Vagina (tissue), 2 donors: ENCODE measurements around the gene PTPA.
"Not testable (repeated sequence)": the region's sequence is repeated elsewhere in the genome, so short reads cannot be mapped to it uniquely, and the experiment has no call there.

ENCODE experiments used
- POLR2A ChIP-seq, 2 donors: fragments of 450-650 bp; IDR thresholded peaks; one replicate each; pipeline ENCODE4 v1.6.1; 2017; ENCODE audit warnings: antibody characterized with exemption in 2 of 2, mild to moderate bottlenecking in 2 of 2, moderate library complexity in 2 of 2
- POLR2AphosphoS5 ChIP-seq, 2 donors: sonication (generic); formaldehyde crosslinking; IDR thresholded peaks; one replicate each; pipeline ENCODE4 v1.9.0; 2017; ENCODE audit warnings: antibody characterized with exemption in 2 of 2, mild to moderate bottlenecking in 2 of 2, low read depth in 1 of 2; ENCODE audit not compliant: insufficient read depth in 1 of 2
- TF ChIP-seq, protein P1 (sequence below), 3 experiments: fragments of 450-650 bp in 2 of 3; fragments of 200-600 bp in 1 of 3; sonication (generic) in 1 of 3; IDR thresholded peaks; one replicate each; pipeline ENCODE4 v1.5.1; 2017 to 2019; ENCODE audit warnings: antibody characterized with exemption in 3 of 3, mild to moderate bottlenecking in 2 of 3, moderate library complexity in 2 of 3

DNA sequence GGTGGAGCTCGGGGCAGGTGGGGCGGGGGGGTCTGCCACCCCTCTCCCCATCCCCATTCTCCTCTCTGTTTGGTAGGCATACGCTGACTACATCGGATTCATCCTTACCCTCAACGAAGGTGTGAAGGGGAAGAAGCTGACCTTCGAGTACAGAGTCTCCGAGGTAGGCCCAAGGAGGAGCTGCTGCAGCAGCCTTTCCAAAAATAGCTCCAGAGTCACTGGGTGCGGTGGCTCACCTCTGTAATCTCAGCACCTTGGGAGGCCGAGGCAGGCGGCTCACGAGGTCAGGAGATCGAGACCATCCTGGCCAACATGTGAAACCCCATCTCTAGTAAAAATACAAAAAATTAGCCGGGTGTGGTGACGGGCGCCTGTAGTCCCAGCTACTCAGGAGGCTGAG is 11.8 kb downstream of the PTPA start:
- TF ChIP-seq, protein P1, sequence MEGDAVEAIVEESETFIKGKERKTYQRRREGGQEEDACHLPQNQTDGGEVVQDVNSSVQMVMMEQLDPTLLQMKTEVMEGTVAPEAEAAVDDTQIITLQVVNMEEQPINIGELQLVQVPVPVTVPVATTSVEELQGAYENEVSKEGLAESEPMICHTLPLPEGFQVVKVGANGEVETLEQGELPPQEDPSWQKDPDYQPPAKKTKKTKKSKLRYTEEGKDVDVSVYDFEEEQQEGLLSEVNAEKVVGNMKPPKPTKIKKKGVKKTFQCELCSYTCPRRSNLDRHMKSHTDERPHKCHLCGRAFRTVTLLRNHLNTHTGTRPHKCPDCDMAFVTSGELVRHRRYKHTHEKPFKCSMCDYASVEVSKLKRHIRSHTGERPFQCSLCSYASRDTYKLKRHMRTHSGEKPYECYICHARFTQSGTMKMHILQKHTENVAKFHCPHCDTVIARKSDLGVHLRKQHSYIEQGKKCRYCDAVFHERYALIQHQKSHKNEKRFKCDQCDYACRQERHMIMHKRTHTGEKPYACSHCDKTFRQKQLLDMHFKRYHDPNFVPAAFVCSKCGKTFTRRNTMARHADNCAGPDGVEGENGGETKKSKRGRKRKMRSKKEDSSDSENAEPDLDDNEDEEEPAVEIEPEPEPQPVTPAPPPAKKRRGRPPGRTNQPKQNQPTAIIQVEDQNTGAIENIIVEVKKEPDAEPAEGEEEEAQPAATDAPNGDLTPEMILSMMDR (IDR thresholded peaks at IDR 0.05) = not testable (repeated sequence)
- not testable (repeated sequence) for TF ChIP-seq POLR2A (IDR thresholded peaks at IDR 0.05); POLR2AphosphoS5 (IDR thresholded peaks at IDR 0.05; ENCODE audit: insufficient read depth in 1 of 2, low read depth in 1 of 2)
